ENCODE results near the gene RPH3AL. TPM values are rescaled to one million over a fixed set of nuclear protein-coding genes. Genes with fewer than 3 reads are reported as not detected.

Gene RPH3AL
- total and polyA plus RNA-seq, 10 donors = 4.8 to 182 (median 49.1) TPM

DNA sequence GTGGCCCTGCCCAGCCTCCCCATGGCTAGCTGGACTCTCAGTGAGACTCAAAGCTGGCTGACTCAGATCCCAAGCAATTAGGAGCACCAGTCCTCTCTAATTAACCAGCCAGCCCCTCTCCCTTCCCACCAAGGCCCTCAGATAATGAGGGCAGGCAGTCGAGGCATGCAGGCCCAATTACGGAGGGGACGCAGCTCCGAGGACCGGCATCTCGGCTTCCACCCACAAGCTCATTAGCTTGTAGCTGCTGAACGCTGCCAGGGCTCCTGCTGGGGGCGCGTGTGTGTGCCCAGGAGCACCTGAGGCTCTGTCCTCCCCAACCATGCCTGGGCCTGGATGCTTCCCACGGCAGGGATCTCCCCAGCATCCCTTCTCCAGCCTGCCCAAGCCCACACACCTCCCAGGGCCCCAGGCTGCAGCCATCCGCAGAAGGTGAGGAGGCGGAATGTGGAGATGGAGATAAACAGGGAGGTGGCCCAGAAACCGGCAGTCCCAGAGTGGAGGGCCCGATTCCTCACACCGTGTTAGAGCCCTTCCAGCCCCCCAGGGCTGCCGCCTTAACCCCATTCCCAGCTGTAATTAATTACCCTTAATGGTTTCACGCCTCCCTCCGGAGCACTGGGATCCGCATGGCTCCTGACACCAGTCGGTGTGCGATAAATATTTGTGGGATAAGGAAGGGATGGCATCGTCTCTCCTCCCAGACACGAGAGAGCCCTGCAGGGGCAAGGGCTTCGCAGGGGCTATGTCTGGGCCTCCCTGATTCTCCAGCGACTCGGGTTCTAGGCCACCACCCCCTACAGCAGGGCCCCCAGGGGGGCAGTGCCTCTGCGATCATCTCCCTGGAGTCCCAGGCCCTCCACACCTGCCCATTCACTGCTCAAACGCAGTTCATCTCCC lies 42.2 kb downstream of the RPH3AL start:
- WGBS, 5 donors = 84 to 91% (median 88%) methylated on average over 22 to 28 of the region's 28 CpGs
- H3K27ac ChIP-seq = peak overlapping the region in 1 of 8 donors; percentile 38
- no peak for TF ChIP-seq POLR2A (IDR thresholded peaks at IDR 0.05)
- TF ChIP-seq CTCF (IDR thresholded peaks at IDR 0.05 in 8 of 11, conservative IDR thresholded peaks at IDR 0.05 in 3 of 11) = no peak
- no peak for TF ChIP-seq POLR2AphosphoS5 (IDR thresholded peaks at IDR 0.05)
- H3K4me3 ChIP-seq = no peak overlapping the region
- no peaks in the 10 kb centered on the region for H3K9me3 ChIP-seq
- DNase-seq = peak; percentile 67
- intact Hi-C loops (cut with DNase I; ENCODE audit: low total_unique reads) = no loop called here
- H3K36me3 ChIP-seq = peaks cover 0 to 5% (median 0%) of the 10 kb centered on the region in 6 donors
- no peaks in the 10 kb centered on the region for H3K27me3 ChIP-seq (replicated peaks in 1 of 7)
- peaks cover 0 to 29% (median 17%) of the 10 kb centered on the region in 6 donors for H3K4me1 ChIP-seq

DNA sequence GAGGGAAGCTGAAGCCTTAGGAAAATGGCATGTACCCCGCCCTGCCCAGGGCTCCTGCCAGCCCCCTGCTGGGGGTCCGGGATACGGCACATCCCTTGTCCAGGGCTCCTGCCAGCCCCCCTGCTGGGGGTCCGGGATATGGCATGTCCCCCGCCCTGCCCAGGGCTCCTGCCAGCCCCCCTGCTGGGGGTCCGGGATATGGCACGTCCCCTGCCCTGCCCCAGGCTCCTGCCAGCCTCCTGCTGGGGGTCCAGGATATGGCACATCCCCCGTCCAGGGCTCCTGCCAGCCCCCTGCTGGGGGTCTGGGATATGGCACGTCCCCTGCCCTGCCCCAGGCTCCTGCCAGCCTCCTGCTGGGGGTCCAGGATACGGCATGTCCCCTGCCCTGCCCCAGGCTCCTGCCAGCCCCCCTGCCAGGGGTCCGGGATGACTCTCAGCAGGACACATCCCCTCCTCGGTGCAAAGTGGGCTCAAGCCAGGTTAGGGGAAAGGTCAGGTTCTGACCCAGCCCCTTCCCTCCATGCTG lies 43.2 kb downstream of the RPH3AL start:
- no peak for TF ChIP-seq POLR2AphosphoS5 (IDR thresholded peaks at IDR 0.05)
- peak in 7 of 11 experiments; percentile 17 to 77 (median 68) for TF ChIP-seq CTCF (IDR thresholded peaks at IDR 0.05 in 8 of 11, conservative IDR thresholded peaks at IDR 0.05 in 3 of 11)
- Histone ChIP-seq H3K4me3 (no peak overlapping the region), H3K27ac (peak overlapping the region in 2 of 8 donors; percentile 26 to 38), H3K4me1 (peaks cover 0 to 30% (median 17%) of the 10 kb centered on the region in 6 donors), H3K9me3 (no peaks in the 10 kb centered on the region), H3K36me3 (peaks cover 0 to 5% (median 0%) of the 10 kb centered on the region in 6 donors), H3K27me3 (replicated peaks in 1 of 7) (peaks cover 0 to 2% (median 0%) of the 10 kb centered on the region in 7 donors)
- 57 to 70% (median 58%) methylated on average over 2 to 12 of the region's 12 CpGs for WGBS, 5 donors
- DNase-seq = peak; percentile 54
- intact Hi-C loops (cut with DNase I; ENCODE audit: low total_unique reads) = no loop called here

GRCh38 chr17:307741-308507 lies 44.7 kb downstream of the RPH3AL start:
- H3K4me1 ChIP-seq = peaks cover 0 to 37% (median 18%) of the 10 kb centered on the region in 6 donors
- H3K9me3 ChIP-seq = no peaks in the 10 kb centered on the region
- peak; percentile 23 for DNase-seq
- no peak overlapping the region for H3K4me3 ChIP-seq
- intact Hi-C loops (cut with DNase I; ENCODE audit: low total_unique reads) = no loop called here
- H3K27ac ChIP-seq = peak overlapping the region in 5 of 8 donors; percentile 38 to 57 (median 46)
- H3K36me3 ChIP-seq = peaks cover 0 to 5% (median 0%) of the 10 kb centered on the region in 6 donors
- 55 to 65% (median 61%) methylated on average over 22 of the region's 22 CpGs for WGBS, 5 donors
- TF ChIP-seq POLR2AphosphoS5 (IDR thresholded peaks at IDR 0.05) = peak in 2 of 3 donors; percentile 8 to 37
- no peak for TF ChIP-seq CTCF (IDR thresholded peaks at IDR 0.05 in 8 of 11, conservative IDR thresholded peaks at IDR 0.05 in 3 of 11)
- TF ChIP-seq POLR2A (IDR thresholded peaks at IDR 0.05) = no peak
- H3K27me3 ChIP-seq (replicated peaks in 1 of 7) = peaks cover 0 to 5% (median 0%) of the 10 kb centered on the region in 7 donors
